ENCODE data around the gene MXI1.

The MXI1 gene

GRCh38 chr10:110334061-110334656, 126.8 kb downstream of the MXI1 start:
- Histone ChIP-seq H3K27me3 (ENCODE audit: insufficient read depth, poor library complexity, severe bottlenecking) (no peaks in the 10 kb centered on the region), H3K27ac (replicated peaks) (no peak overlapping the region), H3K4me3 (replicated peaks; ENCODE audit: insufficient read depth, low read length) (no peak overlapping the region)
- no peak for DNase-seq (ENCODE audit: low read depth in 1 of 2, low spot score in 1 of 2)
- TF ChIP-seq, protein P1, sequence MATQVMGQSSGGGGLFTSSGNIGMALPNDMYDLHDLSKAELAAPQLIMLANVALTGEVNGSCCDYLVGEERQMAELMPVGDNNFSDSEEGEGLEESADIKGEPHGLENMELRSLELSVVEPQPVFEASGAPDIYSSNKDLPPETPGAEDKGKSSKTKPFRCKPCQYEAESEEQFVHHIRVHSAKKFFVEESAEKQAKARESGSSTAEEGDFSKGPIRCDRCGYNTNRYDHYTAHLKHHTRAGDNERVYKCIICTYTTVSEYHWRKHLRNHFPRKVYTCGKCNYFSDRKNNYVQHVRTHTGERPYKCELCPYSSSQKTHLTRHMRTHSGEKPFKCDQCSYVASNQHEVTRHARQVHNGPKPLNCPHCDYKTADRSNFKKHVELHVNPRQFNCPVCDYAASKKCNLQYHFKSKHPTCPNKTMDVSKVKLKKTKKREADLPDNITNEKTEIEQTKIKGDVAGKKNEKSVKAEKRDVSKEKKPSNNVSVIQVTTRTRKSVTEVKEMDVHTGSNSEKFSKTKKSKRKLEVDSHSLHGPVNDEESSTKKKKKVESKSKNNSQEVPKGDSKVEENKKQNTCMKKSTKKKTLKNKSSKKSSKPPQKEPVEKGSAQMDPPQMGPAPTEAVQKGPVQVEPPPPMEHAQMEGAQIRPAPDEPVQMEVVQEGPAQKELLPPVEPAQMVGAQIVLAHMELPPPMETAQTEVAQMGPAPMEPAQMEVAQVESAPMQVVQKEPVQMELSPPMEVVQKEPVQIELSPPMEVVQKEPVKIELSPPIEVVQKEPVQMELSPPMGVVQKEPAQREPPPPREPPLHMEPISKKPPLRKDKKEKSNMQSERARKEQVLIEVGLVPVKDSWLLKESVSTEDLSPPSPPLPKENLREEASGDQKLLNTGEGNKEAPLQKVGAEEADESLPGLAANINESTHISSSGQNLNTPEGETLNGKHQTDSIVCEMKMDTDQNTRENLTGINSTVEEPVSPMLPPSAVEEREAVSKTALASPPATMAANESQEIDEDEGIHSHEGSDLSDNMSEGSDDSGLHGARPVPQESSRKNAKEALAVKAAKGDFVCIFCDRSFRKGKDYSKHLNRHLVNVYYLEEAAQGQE (IDR thresholded peaks at IDR 0.05; ENCODE audit: insufficient replicate concordance, low read depth), result no peak
- TF ChIP-seq POLR2AphosphoS5 (IDR thresholded peaks at IDR 0.05; ENCODE audit: low read depth) (no peak), CTCF (IDR thresholded peaks at IDR 0.05; ENCODE audit: insufficient read depth, low read length) (no peak), GABPA (IDR thresholded peaks at IDR 0.05; ENCODE audit: low read depth) (no peak), SPI1 (IDR thresholded peaks at IDR 0.05; ENCODE audit: borderline replicate concordance, low read depth) (no peak)

- no peaks in the 10 kb centered on the region for H3K27me3 ChIP-seq (ENCODE audit: insufficient read depth, poor library complexity, severe bottlenecking)
- TF ChIP-seq SPI1 (IDR thresholded peaks at IDR 0.05; ENCODE audit: borderline replicate concordance, low read depth) (peak; percentile 80), POLR2AphosphoS5 (IDR thresholded peaks at IDR 0.05; ENCODE audit: low read depth) (no peak)
- no peak overlapping the region for H3K27ac ChIP-seq (replicated peaks)
- DNase-seq (ENCODE audit: low read depth in 1 of 2, low spot score in 1 of 2), result peak in 1 of 2 experiments; percentile 58
- no peak overlapping the region for H3K4me3 ChIP-seq (replicated peaks; ENCODE audit: insufficient read depth, low read length)
Measured at GRCh38 chr10:110335314-110336064, 128.1 kb downstream of the MXI1 start.

DNA sequence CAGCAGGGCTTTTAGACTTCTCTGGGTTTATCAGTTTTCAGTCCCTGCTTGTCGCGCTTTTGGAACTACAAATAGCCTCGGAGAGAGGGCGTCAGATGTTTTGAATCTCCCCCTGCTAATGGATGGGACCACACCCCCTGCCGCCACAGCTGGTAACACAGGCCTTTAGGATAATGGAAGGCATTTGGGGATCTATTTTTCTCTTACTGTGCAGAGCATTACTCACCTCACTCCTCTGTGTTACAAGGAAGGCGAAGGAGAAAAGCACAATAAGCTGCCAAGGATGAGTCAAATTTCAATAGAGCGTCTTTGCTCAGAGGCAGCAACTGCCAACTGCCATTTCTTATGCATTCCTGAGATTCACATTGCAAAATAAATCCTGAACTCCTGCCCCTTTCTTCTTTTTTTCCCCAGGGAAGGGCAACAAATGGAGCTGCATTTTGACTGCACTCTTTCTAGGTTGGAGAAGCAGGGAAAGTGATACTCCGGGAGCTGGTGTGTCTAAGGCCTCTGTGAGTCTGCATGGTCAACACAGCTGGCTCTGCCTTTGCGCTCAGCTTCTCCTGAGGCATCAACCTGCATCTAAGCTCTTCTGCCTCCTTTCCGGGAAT, 128.8 kb downstream of the MXI1 start:
- H3K4me3 ChIP-seq (replicated peaks; ENCODE audit: insufficient read depth, low read length), result no peak overlapping the region
- H3K27me3 ChIP-seq (ENCODE audit: insufficient read depth, poor library complexity, severe bottlenecking), result no peaks in the 10 kb centered on the region
- DNase-seq (ENCODE audit: low read depth in 1 of 2, low spot score in 1 of 2), result no peak
- H3K27ac ChIP-seq (replicated peaks), result no peak overlapping the region
- TF ChIP-seq, protein P1 (IDR thresholded peaks at IDR 0.05; ENCODE audit: insufficient replicate concordance, low read depth), result no peak
- TF ChIP-seq CTCF (IDR thresholded peaks at IDR 0.05; ENCODE audit: insufficient read depth, low read length) (no peak), POLR2AphosphoS5 (IDR thresholded peaks at IDR 0.05; ENCODE audit: low read depth) (no peak), GABPA (IDR thresholded peaks at IDR 0.05; ENCODE audit: low read depth) (no peak), SPI1 (IDR thresholded peaks at IDR 0.05; ENCODE audit: borderline replicate concordance, low read depth) (no peak)
